Naive B cell (primary cell): ENCODE measurements around the gene GOLGA6L25. TPM values are rescaled to one million over a fixed set of nuclear protein-coding genes. Genes with fewer than 3 reads are reported as not detected.
A peak's percentile ranks its signal among the peaks of the same experiment; 100 is the strongest.
"Not testable (repeated sequence)": the region's sequence is repeated elsewhere in the genome, so short reads cannot be mapped to it uniquely, and the experiment has no call there.

Source experiments
- ATAC-seq, 2 donors: fragments of 150-1000 bp; cut with Tn5 transposase; 2 replicates each; pipeline ENCODE4 v1.10.0; 2021; ENCODE audit warnings: low read depth in 2 of 2, mild to moderate bottlenecking in 2 of 2, moderate library complexity in 2 of 2
- DNase-seq: peaks from one replicate; pipeline ENCODE4 v3.0.0; 2022
- H3K27ac Mint-ChIP-seq, 6 donors: one replicate each; pipeline ENCODE4 v1.8.0; 2020 to 2022; ENCODE audit warnings: mild to moderate bottlenecking in 6 of 6, mixed read lengths in 6 of 6, moderate library complexity in 5 of 6, inconsistent platforms in 2 of 6
- H3K27me3 Mint-ChIP-seq, 3 donors: one replicate each; pipeline ENCODE4 v1.8.0; 2021 to 2022; ENCODE audit warnings: mixed read lengths in 3 of 3, mild to moderate bottlenecking in 1 of 3
- H3K36me3 Mint-ChIP-seq, 2 donors: one replicate each; pipeline ENCODE4 v1.8.0; 2020 to 2022; ENCODE audit warnings: mixed read lengths in 2 of 2, inconsistent platforms in 1 of 2, mild to moderate bottlenecking in 1 of 2
- H3K4me1 Mint-ChIP-seq, 3 donors: one replicate each; pipeline ENCODE4 v1.8.0; 2020 to 2022; ENCODE audit warnings: mixed read lengths in 3 of 3, inconsistent platforms in 1 of 3, mild to moderate bottlenecking in 1 of 3, moderate library complexity in 1 of 3
- H3K4me3 Mint-ChIP-seq, 8 donors: one replicate each; pipeline ENCODE4 v1.8.0; 2020 to 2022; ENCODE audit warnings: mild to moderate bottlenecking in 8 of 8, mixed read lengths in 8 of 8, moderate library complexity in 8 of 8, inconsistent platforms in 2 of 8
- H3K9me3 Mint-ChIP-seq, 7 donors: one replicate each; pipeline ENCODE4 v1.8.0; 2020 to 2022; ENCODE audit warnings: mixed read lengths in 7 of 7, mild to moderate bottlenecking in 5 of 7, inconsistent platforms in 2 of 7, moderate library complexity in 1 of 7
- polyA plus RNA-seq, 6 donors: library from polyadenylated mRNA; unstranded; fragments of 300-500 nt; fragmentation: Illumina TruSeq; gene quantifications; one replicate each; pipeline ENCODE4 v1.2.3, GENCODE V29; 2021; ENCODE audit warnings: low read depth in 6 of 6

The GOLGA6L25 gene, protein sequence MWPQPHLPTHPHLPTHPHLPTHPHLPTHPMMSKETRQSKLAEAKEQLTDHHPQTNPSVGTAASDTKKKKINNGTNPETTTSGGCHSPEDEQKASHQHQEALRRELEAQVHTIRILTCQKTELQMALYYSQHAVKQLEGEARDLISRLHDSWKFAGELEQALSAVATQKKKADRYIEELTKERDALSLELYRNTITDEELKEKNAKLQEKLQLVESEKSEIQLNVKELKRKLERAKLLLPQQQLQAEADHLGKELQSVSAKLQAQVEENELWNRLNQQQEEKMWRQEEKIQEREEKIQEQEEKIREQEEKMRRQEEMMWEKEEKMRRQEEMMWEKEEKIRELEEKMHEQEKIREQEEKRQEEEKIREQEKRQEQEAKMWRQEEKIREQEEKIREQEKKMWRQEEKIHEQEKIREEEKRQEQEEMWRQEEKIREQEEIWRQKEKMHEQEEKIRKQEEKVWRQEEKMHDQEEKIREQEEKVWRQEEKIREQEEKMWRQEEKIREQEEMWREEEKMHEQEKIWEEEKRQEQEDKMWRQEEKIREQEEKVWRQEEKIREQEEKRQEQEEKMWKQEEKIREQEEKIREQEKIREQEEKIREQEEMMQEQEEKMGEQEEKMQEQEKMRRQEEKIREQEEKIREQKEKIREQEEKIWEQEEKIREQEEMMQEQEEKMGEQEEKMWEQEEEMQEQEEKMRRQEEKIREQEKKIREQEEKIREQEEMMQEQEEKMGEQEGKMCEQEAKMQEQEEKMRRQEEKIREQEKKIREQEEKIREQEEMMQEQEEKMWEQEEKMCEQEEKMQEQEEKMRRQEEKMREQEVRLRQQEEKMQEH
- not detected for polyA plus RNA-seq

- H3K4me3 Mint-ChIP-seq, H3K27me3 Mint-ChIP-seq, H3K9me3 Mint-ChIP-seq, DNase-seq, H3K36me3 Mint-ChIP-seq, ATAC-seq, H3K27ac Mint-ChIP-seq, H3K4me1 Mint-ChIP-seq: not testable (repeated sequence)
Observed at GRCh38 chr15:28553268-28553667, at the start of gene GOLGA6L25. Gene GOLGA6L25, plus strand, starts transcription at chr15:28553568. Its CDS starts 61 bp downstream, at chr15:28553629.

- not testable (repeated sequence) for ATAC-seq, H3K27me3 Mint-ChIP-seq, H3K36me3 Mint-ChIP-seq
Observed at GRCh38 chr15:28508217-28508889, 45.0 kb upstream of the GOLGA6L25 start.

GRCh38 chr15:28514128-28514527, 39.2 kb upstream of the GOLGA6L25 start:
- not testable (repeated sequence) for H3K9me3 Mint-ChIP-seq, ATAC-seq, H3K27ac Mint-ChIP-seq, H3K27me3 Mint-ChIP-seq, H3K4me3 Mint-ChIP-seq, H3K4me1 Mint-ChIP-seq, DNase-seq, H3K36me3 Mint-ChIP-seq

More at GRCh38 chr15:28508217-28508889, 45.0 kb upstream of the GOLGA6L25 start:
- H3K4me1 Mint-ChIP-seq, H3K27ac Mint-ChIP-seq, H3K9me3 Mint-ChIP-seq, H3K4me3 Mint-ChIP-seq, DNase-seq: not testable (repeated sequence)

DNA sequence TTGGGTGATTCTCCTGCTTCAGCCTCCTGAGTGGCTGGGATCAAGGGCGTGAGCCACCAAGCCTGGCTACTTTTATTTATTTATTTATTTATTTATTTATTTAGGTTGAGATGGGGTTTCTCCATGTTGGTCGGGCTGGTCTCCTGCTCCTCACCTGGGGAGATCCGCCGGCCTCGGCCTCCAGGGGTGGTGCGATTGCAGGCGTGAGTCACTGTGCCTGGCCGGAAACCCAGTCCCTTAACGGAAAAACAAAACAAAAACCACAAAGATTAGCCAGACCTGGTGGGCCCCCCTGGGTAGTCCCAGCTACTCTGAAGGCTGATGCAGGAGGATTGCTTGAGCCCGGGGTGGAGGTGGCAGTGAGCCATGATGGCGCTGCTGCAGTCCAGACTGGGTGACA, 38.2 kb upstream of the GOLGA6L25 start:
- ATAC-seq, DNase-seq, H3K27me3 Mint-ChIP-seq, H3K4me3 Mint-ChIP-seq, H3K27ac Mint-ChIP-seq, H3K4me1 Mint-ChIP-seq, H3K9me3 Mint-ChIP-seq, H3K36me3 Mint-ChIP-seq: not testable (repeated sequence)

GRCh38 chr15:28532954-28533353, 20.4 kb upstream of the GOLGA6L25 start, which contains the start of gene GOLGA8G:
Gene GOLGA8G, minus strand, starts transcription at chr15:28532971. Its CDS starts 62 bp downstream, at chr15:28532909.
- not testable (repeated sequence) for H3K9me3 Mint-ChIP-seq, H3K36me3 Mint-ChIP-seq, H3K27ac Mint-ChIP-seq, ATAC-seq, DNase-seq, H3K4me1 Mint-ChIP-seq, H3K4me3 Mint-ChIP-seq, H3K27me3 Mint-ChIP-seq

DNA sequence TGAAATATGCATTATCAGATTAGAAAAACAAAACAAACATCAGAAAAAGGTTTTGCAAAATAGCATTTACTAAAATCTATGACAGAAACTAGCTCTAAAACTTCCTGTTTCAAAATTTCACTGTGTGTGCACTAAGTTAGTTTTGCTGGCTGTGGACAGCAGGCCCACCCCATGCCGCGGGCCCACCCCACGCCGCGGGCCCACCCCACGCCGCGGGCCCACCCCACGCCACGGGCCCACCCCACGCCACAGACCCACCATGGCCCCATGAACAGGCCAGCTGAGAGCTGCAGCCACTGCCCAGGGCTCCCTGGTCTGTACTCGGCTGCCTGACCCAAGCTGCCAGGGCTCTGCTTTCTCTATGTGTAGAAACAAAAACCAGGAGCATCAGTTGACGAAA, 20.0 kb downstream of the GOLGA6L25 start:
- not testable (repeated sequence) for H3K27ac Mint-ChIP-seq, H3K27me3 Mint-ChIP-seq, H3K4me3 Mint-ChIP-seq, H3K9me3 Mint-ChIP-seq, ATAC-seq, DNase-seq, H3K36me3 Mint-ChIP-seq, H3K4me1 Mint-ChIP-seq

DNA sequence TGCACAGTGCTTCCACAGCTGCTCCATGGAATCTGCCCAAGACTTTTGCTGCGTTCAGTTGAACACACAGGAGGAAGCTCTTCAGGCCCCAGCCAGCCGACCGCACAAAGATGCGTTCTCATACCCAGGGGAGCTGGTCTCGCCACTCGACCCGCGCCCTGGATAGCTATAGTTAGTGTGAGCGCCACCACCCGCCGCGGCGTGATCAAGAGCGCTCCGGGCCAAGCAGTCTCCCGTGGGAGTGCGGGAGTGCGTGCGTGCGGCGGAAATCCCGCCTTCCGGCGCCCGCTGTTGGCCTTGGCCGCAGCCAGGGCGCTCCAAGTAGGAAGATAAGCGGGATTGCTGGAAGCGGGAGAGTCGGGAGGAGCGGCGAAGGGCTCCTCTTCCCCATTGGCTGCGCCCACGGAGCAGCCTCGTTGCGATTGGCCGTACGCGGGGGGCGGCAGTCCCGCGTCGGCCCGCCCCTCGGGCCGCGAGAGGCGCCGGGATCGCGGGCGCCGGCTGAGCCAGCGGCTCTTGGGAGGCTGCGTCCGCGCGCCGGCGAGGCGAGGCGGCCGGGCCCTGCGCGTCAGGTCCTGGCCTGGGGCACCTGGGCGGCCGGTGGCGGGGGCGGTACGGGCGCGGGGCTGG, 35.7 kb downstream of the GOLGA6L25 start:
- peak overlapping the region in 2 of 8 donors; percentile 86 to 87 for H3K4me3 Mint-ChIP-seq
- not testable (repeated sequence) for DNase-seq, H3K36me3 Mint-ChIP-seq, H3K27me3 Mint-ChIP-seq, H3K27ac Mint-ChIP-seq, H3K4me1 Mint-ChIP-seq, H3K9me3 Mint-ChIP-seq
- ATAC-seq, result peak; percentile 46 to 69

DNA sequence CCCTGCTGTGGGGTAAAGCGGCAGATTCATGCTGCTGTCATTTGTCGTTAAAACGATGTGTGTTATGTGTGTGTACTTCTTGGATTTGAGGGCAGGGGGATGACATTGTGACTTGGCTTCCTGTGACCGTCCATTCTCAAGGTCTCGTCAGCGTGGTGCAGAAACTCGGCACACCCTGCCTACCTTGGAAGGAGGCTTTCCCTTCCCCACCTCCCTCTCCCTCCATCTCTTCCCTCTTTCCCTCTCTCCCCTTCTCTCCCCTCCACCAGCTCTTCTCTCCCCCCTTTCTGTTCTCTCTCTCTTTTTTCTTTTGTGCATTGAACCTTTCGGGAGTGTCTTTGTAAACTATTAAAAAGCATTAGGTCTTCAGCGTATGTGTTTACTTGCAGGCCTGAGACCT, 36.4 kb downstream of the GOLGA6L25 start:
- H3K27me3 Mint-ChIP-seq, result not testable (repeated sequence)
- H3K4me3 Mint-ChIP-seq, result peak overlapping the region; percentile 86 to 96 (median 94)

GRCh38 chr15:28592395-28592794, 39.0 kb downstream of the GOLGA6L25 start:
- not testable (repeated sequence) for H3K4me3 Mint-ChIP-seq

More for the DNA sequence above, 36.4 kb downstream of the GOLGA6L25 start:
- not testable (repeated sequence) for H3K9me3 Mint-ChIP-seq, ATAC-seq, H3K36me3 Mint-ChIP-seq, H3K4me1 Mint-ChIP-seq
- peak overlapping the region in 5 of 6 donors; percentile 72 to 94 (median 79) for H3K27ac Mint-ChIP-seq
- peak; percentile 1 for DNase-seq

GRCh38 chr15:28593424-28594129, 40.2 kb downstream of the GOLGA6L25 start:
- not testable (repeated sequence) for H3K27me3 Mint-ChIP-seq, H3K4me1 Mint-ChIP-seq, DNase-seq, H3K4me3 Mint-ChIP-seq, ATAC-seq, H3K27ac Mint-ChIP-seq, H3K9me3 Mint-ChIP-seq, H3K36me3 Mint-ChIP-seq

More at GRCh38 chr15:28592395-28592794, 39.0 kb downstream of the GOLGA6L25 start:
- H3K36me3 Mint-ChIP-seq, H3K27me3 Mint-ChIP-seq, H3K4me1 Mint-ChIP-seq, H3K9me3 Mint-ChIP-seq, ATAC-seq, DNase-seq, H3K27ac Mint-ChIP-seq: not testable (repeated sequence)

GRCh38 chr15:28597471-28597870, 44.1 kb downstream of the GOLGA6L25 start:
- not testable (repeated sequence) for H3K36me3 Mint-ChIP-seq, ATAC-seq

GRCh38 chr15:28598209-28598608, 44.8 kb downstream of the GOLGA6L25 start:
- not testable (repeated sequence) for DNase-seq, H3K36me3 Mint-ChIP-seq, H3K27ac Mint-ChIP-seq, H3K4me3 Mint-ChIP-seq, H3K4me1 Mint-ChIP-seq, H3K9me3 Mint-ChIP-seq, ATAC-seq, H3K27me3 Mint-ChIP-seq

More at GRCh38 chr15:28597471-28597870, 44.1 kb downstream of the GOLGA6L25 start:
- H3K27ac Mint-ChIP-seq, H3K9me3 Mint-ChIP-seq, H3K4me3 Mint-ChIP-seq, DNase-seq, H3K27me3 Mint-ChIP-seq, H3K4me1 Mint-ChIP-seq: not testable (repeated sequence)
